CD4-positive, alpha-beta T cell treated with Interleukin-17A for 4 hours (primary cell): ENCODE data around the gene GASK1A.
"Not testable (repeated sequence)": the region's sequence is repeated elsewhere in the genome, so short reads cannot be mapped to it uniquely, and the experiment has no call there.

Experiments used
- DNase-seq: peaks from one replicate; pipeline ENCODE4 v3.0.0-alpha.2; 2020; ENCODE audit warnings: mixed read lengths

The GASK1A gene

DNA sequence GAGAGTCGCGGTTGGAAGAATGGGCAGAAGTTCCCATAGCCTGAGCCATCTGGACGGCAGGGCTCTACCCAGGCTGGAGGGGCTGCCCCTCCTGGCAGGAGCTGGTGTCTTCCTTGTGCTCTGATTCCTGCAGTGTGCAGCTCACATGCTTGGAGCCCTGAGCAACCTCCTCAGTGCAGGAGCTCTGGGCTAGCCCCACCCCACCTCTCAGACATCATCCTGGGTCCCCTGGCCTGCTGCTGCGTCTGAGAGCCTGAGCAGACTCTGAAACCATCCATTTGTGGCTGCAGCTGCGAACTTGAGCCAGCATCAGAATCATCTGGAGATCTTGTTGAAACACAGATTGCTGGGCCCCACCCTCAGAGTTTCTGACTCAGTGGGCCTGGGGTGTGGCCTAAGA is 84.0 kb downstream of the GASK1A start:
- no peak for DNase-seq

- not testable (repeated sequence) for DNase-seq
Observed at GRCh38 chr3:43070670-43071069, 91.6 kb downstream of the GASK1A start.

DNA sequence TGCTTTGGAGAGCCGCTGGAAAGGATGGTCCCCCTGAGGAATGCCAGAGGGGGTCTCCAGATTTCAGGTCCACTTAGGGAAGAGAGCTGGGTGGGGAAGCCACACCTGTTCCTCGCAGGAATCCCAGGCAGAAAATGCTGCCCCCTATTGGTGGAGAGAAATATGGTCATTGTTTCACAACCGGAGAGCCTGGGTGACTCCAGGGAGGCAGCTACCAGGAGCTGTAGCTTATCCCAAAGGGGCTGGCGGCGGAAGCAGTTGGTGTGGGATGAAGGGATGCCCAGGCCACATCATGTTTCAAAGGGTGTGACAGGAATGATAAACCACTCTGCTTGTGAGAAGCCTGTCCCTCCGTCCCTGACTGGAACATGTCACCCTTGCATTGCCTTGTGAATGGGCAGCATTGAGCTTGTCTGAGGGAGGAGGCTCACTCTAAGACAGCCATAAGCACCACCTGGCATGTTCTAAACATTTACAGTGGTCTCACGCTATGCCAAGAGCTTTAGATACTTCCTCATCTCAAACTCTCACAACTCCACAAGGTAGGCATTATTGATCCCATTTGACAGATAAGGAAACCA is 92.3 kb downstream of the GASK1A start:
- peak; percentile 47 for DNase-seq

DNA sequence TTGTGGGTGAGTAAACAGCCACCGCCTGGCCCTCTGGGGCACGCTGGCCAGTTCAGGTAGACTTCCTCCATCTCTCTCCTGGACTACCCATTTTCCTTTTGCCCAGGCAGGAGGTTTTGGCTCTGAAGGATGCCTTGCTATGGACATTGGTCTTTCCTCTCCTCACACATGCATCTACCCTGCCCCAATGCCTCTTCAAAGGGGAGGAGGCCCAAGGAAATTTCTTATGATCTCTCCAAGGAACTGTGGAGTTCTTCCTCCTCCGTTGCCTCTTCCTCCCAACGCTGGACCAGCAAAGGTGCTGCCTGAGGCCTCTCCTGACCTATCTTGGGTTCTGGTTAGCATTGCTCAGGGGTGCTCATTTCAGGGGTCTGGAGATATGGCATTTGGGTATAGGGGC is 93.2 kb downstream of the GASK1A start:
- DNase-seq: no peak

- DNase-seq: no peak
Observed at GRCh38 chr3:43073116-43073835, 94.2 kb downstream of the GASK1A start.

DNA sequence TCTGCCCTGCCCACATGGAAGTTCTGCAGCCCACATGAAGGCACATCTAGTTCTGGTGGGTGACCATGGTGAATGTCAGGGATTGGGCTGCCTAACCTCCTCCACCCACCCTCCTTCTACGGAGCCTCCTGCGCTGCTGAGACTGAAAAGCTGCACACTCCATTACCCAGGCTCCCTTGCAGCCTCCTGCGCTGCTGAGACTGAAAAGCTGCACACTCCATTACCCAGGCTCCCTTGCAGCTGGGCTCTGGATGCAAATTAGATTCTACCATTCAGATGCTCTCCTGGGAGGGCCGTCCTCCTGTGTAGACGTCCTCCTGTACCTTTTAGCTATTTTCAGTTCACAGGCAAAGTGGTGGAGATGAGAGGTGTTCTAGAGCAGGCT is 94.7 kb downstream of the GASK1A start:
- DNase-seq: no peak

DNA sequence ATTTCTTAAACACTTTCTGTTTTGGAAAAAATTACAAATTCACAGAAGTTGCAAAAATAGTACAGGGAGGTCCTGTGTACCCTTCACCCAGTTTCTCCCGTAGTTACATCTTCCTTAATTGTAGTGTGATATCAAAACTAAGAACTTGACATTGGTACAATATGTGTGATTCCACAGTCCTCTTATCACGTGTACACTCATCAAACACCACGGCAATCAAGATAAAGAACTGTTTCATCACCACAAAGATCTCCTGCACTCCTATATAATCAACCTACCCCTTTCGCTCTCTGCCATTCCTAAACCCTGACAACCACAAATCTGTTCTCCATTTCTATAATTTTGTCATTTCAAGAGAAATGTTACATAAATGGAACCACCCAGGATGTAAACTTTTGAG is 95.4 kb downstream of the GASK1A start:
- no peak for DNase-seq

- DNase-seq: no peak
Observed at GRCh38 chr3:43074901-43075689, 96.0 kb downstream of the GASK1A start.

DNA sequence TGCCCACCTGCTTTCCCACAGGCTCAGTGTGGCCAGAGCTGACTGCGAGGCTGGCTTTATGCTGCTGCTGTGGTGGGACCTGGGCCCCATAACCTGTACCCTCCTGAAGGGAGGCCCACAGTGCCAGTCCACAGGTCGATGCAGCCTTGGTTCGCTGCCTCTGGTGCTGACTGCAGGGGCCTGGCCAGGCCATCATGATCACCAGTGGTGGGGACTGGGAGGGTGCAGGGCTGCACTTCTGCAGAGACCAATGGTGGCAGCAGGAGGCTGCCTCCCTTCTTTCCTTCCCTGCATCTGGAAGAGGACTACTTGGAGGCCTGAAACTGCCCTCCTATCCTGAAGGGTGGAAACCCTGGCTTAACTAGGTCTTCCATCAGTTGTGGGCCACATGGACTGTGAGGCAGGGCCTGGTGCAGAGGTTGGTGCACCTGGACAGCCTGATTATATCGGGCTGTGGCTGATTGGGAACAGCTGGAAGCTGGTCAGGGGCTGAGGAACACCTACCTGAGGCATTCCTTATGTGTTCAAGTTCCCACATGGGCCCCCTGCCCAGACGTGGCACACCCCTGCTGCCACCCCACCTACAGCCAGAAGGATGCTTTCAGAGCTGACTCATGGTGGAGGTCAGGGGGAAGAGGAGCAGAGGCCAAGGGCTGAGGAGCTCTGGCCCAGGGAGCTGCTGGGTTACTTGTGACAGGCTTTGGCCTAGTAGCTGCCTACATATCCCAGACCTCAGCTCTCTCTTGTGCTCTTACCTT is 97.0 kb downstream of the GASK1A start:
- no peak for DNase-seq

DNA sequence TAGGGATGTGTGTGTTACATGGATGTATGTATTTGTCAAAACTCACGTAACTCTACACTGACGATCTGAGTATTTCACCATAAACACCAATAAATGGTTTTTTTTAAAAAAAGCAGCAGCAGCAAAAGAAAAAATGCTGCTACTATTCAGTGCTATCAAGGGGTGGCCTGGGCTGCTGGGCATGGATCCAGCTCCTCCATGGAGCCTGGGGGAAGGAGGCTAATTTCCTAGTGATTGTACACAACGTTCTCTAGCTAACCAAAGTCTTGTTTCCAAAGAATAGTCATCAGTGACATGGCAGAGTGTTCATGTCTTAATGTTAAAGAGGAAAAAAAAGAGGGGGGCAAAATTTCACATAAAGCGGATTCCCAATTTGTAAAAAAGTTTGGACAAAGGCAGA is 97.7 kb downstream of the GASK1A start:
- no peak for DNase-seq

DNA sequence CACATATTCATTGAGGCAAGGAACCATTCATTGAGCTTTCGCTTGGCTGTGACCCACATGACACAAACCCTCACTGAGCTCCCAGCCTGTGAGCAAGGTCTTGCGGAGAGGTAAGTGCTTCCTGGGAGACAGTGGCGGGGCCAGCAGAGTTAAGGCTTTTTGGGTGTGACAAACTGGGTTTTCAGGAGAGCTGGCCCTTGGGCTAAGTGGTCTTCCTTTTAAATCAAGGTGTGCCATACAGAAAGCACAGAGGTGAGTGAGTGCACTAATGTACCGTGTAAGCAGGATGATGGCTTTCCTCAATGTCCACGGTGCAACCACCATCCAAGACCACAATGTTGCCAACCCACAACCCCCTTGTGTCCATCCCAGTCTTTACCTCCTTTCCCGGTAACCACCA is 98.2 kb downstream of the GASK1A start:
- DNase-seq: no peak

GRCh38 chr3:43077707-43078106 is 98.6 kb downstream of the GASK1A start:
- DNase-seq: no peak

- no peak for DNase-seq
Observed at GRCh38 chr3:43079536-43080332, 100.6 kb downstream of the GASK1A start.

GRCh38 chr3:43080726-43081568 is 101.8 kb downstream of the GASK1A start:
- no peak for DNase-seq

DNA sequence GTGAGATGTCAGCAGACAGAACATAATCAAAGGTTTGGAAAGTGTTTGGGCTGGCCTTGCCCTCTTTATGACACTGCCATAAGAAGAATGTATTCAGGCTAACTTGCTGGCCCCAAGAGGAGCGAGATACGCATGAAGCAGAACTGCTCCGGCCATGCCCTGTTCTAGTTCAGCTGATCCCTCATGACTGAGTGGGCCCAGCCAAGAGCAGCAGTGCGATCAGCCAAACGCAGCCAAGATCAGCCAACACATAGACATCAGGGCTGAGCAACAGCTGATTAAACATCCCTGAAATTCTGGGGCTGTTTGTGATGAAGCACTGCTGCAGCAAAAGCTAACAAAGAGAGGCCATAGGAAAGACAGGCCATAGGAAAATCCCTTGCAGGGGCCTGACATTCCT is 102.7 kb downstream of the GASK1A start:
- DNase-seq: no peak

DNA sequence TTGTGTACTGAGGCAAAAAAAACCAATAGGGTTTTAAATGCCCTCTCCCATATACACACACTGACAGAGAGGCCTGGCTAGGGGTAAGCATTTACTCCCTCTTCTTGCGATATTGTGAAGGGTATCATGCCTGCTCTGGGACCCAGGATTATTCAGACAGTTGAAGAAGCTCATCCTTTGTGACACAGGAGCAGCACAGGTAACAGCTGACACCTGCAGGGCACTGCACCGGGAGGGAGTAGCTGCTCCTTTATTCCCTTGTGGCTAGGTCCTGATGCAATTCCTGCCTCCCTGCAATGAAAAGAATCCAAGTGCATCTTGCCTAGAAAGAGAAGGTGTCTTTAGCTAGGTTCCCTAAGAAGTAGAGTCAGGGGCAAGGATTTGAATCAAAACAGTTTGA is 103.3 kb downstream of the GASK1A start:
- DNase-seq: no peak

DNA sequence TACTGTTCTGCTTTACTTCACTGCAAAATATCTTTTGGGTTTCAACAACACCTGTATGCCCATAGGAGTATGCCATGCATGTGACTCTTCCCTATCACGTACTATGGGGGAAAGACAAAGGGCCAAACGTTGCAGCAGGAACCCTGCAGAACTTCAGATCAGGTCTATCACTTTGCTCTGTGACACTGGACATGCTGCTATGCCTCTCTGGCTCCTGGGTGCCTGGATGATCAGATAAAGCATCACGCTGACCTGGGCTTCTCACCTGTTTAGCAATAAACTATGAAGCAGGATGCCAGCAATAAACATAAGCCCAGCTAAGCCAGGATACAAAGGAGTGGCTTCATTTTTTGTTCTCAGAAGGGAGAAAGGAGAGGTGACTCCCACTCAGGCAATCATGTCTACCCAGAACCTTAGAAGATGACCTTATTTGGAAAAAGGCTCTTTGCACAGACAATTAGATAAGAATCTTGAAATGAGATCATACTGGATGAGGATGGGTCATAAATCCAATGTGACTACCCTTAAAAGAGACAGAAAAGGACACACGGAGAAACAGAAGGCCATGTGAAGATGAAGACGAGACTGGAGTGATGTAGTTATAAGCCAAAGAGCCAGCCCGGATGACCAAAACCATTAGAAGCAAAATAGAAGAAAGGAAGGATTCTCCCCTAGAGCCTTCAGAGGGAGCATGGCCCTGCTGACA is 107.5 kb downstream of the GASK1A start:
- DNase-seq: no peak

- peak; percentile 23 for DNase-seq
Observed at GRCh38 chr3:43087249-43087776, 108.2 kb downstream of the GASK1A start.

GRCh38 chr3:43089081-43089480 is 110.0 kb downstream of the GASK1A start:
- DNase-seq: no peak

DNA sequence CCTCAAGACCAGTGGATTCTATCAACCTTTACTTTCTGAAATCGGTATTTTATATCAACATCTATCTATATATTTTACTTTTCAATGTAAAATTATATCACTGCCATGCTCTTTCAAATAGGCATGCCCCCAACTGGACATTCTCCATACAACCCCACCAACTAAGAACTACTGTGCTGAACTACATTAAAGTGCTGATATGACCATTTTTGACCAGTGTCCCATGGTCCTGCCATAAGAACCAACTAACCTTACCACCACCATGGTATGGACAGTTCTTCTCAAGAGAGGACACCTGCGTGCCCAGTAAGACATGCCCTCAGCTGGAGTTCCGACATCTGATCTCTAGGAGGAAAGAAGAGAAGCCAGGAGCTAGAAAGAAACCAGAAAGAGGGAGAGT is 111.1 kb downstream of the GASK1A start:
- DNase-seq: no peak

DNA sequence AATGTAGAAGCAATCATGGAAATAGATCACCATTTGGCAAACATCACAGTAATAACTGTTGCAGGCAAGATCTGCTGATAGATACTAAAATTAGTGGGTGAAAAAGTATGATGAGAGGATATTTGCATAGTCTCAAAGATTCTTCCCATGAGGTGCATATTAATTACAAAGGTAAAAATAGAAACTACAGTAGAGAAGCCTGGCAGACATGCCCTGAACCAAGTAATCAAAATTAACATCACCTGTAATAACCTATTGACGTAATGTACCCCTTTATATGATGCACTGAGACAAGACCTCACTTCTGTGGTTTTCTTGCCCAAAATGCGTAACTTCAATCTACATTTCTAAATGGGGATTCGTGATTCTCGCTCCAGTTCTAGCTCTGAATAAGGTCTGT is 112.4 kb downstream of the GASK1A start:
- no peak for DNase-seq
